Stimulated activated CD4-positive, alpha-beta T cell treated with anti-CD3 and anti-CD28 coated beads, Interleukin-2, amount 100 ng/mL, for 24 hours (primary cell): Measurements from ENCODE around the gene THSD4.

Experiments used
- DNase-seq, 2 donors: peaks; one replicate each; pipeline ENCODE4 v3.0.0-alpha.2; 2020

Gene THSD4

GRCh38 chr15:71515375-71516186, 400.3 kb downstream of the THSD4 start:
- DNase-seq, result no peak

GRCh38 chr15:71517751-71518150, 402.5 kb downstream of the THSD4 start:
- no peak for DNase-seq

GRCh38 chr15:71518661-71519060, 403.4 kb downstream of the THSD4 start:
- DNase-seq, result no peak

- no peak for DNase-seq
Observed at GRCh38 chr15:71526060-71526820, 411.0 kb downstream of the THSD4 start.

GRCh38 chr15:71529361-71529760, 414.1 kb downstream of the THSD4 start:
- no peak for DNase-seq

GRCh38 chr15:71530116-71530515, 414.8 kb downstream of the THSD4 start:
- no peak for DNase-seq

GRCh38 chr15:71532994-71533393, 417.7 kb downstream of the THSD4 start:
- no peak for DNase-seq

GRCh38 chr15:71538181-71538580, 422.9 kb downstream of the THSD4 start:
- DNase-seq, result no peak

GRCh38 chr15:71541746-71542145, 426.5 kb downstream of the THSD4 start:
- no peak for DNase-seq

GRCh38 chr15:71542836-71543235, 427.6 kb downstream of the THSD4 start:
- DNase-seq, result no peak

- DNase-seq, result no peak
Observed at GRCh38 chr15:71543413-71543812, 428.1 kb downstream of the THSD4 start.

- DNase-seq, result no peak
Observed at GRCh38 chr15:71545223-71545760, 430.0 kb downstream of the THSD4 start.

- no peak for DNase-seq
Observed at GRCh38 chr15:71545923-71546322, 430.7 kb downstream of the THSD4 start.

- no peak for DNase-seq
Observed at GRCh38 chr15:71547011-71547410, 431.7 kb downstream of the THSD4 start.

GRCh38 chr15:71548401-71548807, 433.1 kb downstream of the THSD4 start:
- DNase-seq, result no peak

- DNase-seq, result no peak
Observed at GRCh38 chr15:71549091-71549490, 433.8 kb downstream of the THSD4 start.

- no peak for DNase-seq
Observed at GRCh38 chr15:71549697-71550096, 434.4 kb downstream of the THSD4 start.

GRCh38 chr15:71551566-71551965, 436.3 kb downstream of the THSD4 start:
- no peak for DNase-seq

- no peak for DNase-seq
Observed at GRCh38 chr15:71559098-71559497, 443.8 kb downstream of the THSD4 start.

- DNase-seq, result no peak
Observed at GRCh38 chr15:71559616-71560015, 444.3 kb downstream of the THSD4 start.

- DNase-seq, result no peak
Observed at GRCh38 chr15:71562251-71562650, 447.0 kb downstream of the THSD4 start.

GRCh38 chr15:71564217-71564616, 448.9 kb downstream of the THSD4 start:
- no peak for DNase-seq

GRCh38 chr15:71565006-71565405, 449.7 kb downstream of the THSD4 start:
- no peak for DNase-seq

- no peak for DNase-seq
Observed at GRCh38 chr15:71565631-71566160, 450.4 kb downstream of the THSD4 start.
